CD14-positive monocyte (primary cell): ENCODE data around the gene GRM4. TPM values are rescaled to one million over a fixed set of nuclear protein-coding genes. Genes with fewer than 3 reads are reported as not detected.

Source experiments
- DNase-seq, 3 donors: peaks; one replicate each; pipeline ENCODE4 v3.0.0-alpha.2; 2011 to 2022
- H2AFZ ChIP-seq: 2 replicates; pipeline ENCODE4 v1.6.0; 2012; ENCODE audit warnings: mild to moderate bottlenecking, low read depth, low read length, inconsistent platforms; ENCODE audit not compliant: insufficient read depth, poor library complexity, severe bottlenecking
- H3K27ac ChIP-seq, 2 donors: 1 replicate in 1 of 2; 2 replicates in 1 of 2; pipeline ENCODE4 v1.5.1; 2012 to 2013; ENCODE audit warnings: low read length in 2 of 2, control low read depth in 1 of 2, inconsistent platforms in 1 of 2, low read depth in 1 of 2, mild to moderate bottlenecking in 1 of 2
- H3K27me3 ChIP-seq, 2 donors: one replicate each; pipeline versions ENCODE4 v1.6.0 to v1.6.1; 2011 to 2013; ENCODE audit warnings: low read length in 2 of 2; ENCODE audit not compliant: control insufficient read depth in 2 of 2, insufficient read depth in 2 of 2
- H3K36me3 ChIP-seq, 2 donors: replicated peaks in 1 of 2; 1 replicate in 1 of 2; 2 replicates in 1 of 2; pipeline versions ENCODE4 v1.5.1 to v1.6.1; 2012 to 2013; ENCODE audit warnings: low read length in 2 of 2, control low read depth in 1 of 2, inconsistent platforms in 1 of 2, mild to moderate bottlenecking in 1 of 2; ENCODE audit not compliant: insufficient read depth in 2 of 2, control insufficient read depth in 1 of 2
- H3K4me1 ChIP-seq, 2 donors: 1 replicate in 1 of 2; 2 replicates in 1 of 2; pipeline versions ENCODE4 v1.5.1 to v1.6.1; 2012 to 2013; ENCODE audit warnings: low read length in 2 of 2, control low read depth in 1 of 2, inconsistent platforms in 1 of 2, mild to moderate bottlenecking in 1 of 2, moderate library complexity in 1 of 2; ENCODE audit not compliant: insufficient read depth in 2 of 2, control insufficient read depth in 1 of 2
- H3K4me2 ChIP-seq: replicated peaks from 2 replicates; pipeline ENCODE3; 2012; ENCODE audit warnings: low read length, moderate library complexity, mild to moderate bottlenecking; ENCODE audit not compliant: poor library complexity, severe bottlenecking; ENCODE audit errors: extremely low read depth
- H3K4me3 ChIP-seq, 3 experiments: fragments of 200-600 bp in 1 of 3; sonication (generic) in 1 of 3; replicated peaks in 1 of 3; 1 replicate in 2 of 3; 2 replicates in 1 of 3; pipeline ENCODE4 v1.5.1; 2011 to 2013; ENCODE audit warnings: low read length in 3 of 3, mild to moderate bottlenecking in 3 of 3, control low read depth in 2 of 3, low read depth in 2 of 3, inconsistent platforms in 1 of 3, moderate library complexity in 1 of 3
- H3K79me2 ChIP-seq: 2 replicates; pipeline ENCODE4 v1.6.0; 2012; ENCODE audit warnings: mild to moderate bottlenecking, control low read depth, inconsistent platforms, low read length, moderate library complexity; ENCODE audit not compliant: insufficient read depth
- H3K9ac ChIP-seq: 2 replicates; pipeline ENCODE4 v1.6.0; 2017; ENCODE audit warnings: low read length, mild to moderate bottlenecking; ENCODE audit not compliant: insufficient read depth, poor library complexity, severe bottlenecking
- H3K9me3 ChIP-seq, 2 donors: replicated peaks in 1 of 2; 1 replicate in 1 of 2; 2 replicates in 1 of 2; pipeline versions ENCODE4 v1.5.1 to v1.6.1; 2012 to 2013; ENCODE audit warnings: low read length in 2 of 2, control low read depth in 1 of 2; ENCODE audit not compliant: control insufficient read depth in 1 of 2, insufficient read depth in 1 of 2
- H4K20me1 ChIP-seq: 2 replicates; pipeline ENCODE4 v1.6.0; 2012; ENCODE audit warnings: mild to moderate bottlenecking, low read length, control low read depth, moderate library complexity; ENCODE audit not compliant: insufficient read depth
- H3K27ac Mint-ChIP-seq, 7 donors: one replicate each; pipeline ENCODE4 v1.8.0; 2020; ENCODE audit warnings: mild to moderate bottlenecking in 7 of 7, mixed read lengths in 7 of 7, moderate library complexity in 6 of 7, inconsistent platforms in 2 of 7
- H3K27me3 Mint-ChIP-seq, 3 donors: one replicate each; pipeline ENCODE4 v1.8.0; 2021 to 2022; ENCODE audit warnings: low read depth in 3 of 3, mild to moderate bottlenecking in 3 of 3, mixed read lengths in 3 of 3, moderate library complexity in 3 of 3, inconsistent platforms in 1 of 3
- H3K36me3 Mint-ChIP-seq, 2 donors: one replicate each; pipeline ENCODE4 v1.8.0; 2020; ENCODE audit warnings: mixed read lengths in 2 of 2, inconsistent platforms in 1 of 2, mild to moderate bottlenecking in 1 of 2
- H3K4me1 Mint-ChIP-seq: one replicate; pipeline ENCODE4 v1.8.0; 2020; ENCODE audit warnings: mild to moderate bottlenecking, mixed read lengths
- H3K4me3 Mint-ChIP-seq, 2 donors: one replicate each; pipeline ENCODE4 v1.8.0; 2020; ENCODE audit warnings: mild to moderate bottlenecking in 2 of 2, mixed read lengths in 2 of 2, moderate library complexity in 1 of 2
- H3K9me3 Mint-ChIP-seq, 7 donors: one replicate each; pipeline ENCODE4 v1.8.0; 2020 to 2022; ENCODE audit warnings: mixed read lengths in 7 of 7, mild to moderate bottlenecking in 6 of 7, moderate library complexity in 6 of 7, inconsistent platforms in 2 of 7
- WGBS: methylation state at CpG from one replicate; pipeline ENCODE4 v1.1.5; 2013; ENCODE audit warnings: missing lambda C conversion rate; ENCODE audit not compliant: insufficient coverage; 5-methylcytosine and 5-hydroxymethylcytosine counted together
- intact Hi-C, 2 donors: fragments of 100-400 bp; cut with micrococcal nuclease; formaldehyde crosslinking; loops; one replicate each; pipeline versions ENCODE4 v1.15.0 to v1.15.1; 2023
- polyA minus RNA-seq: library from RNA; depleted of rRNA, polyadenylated mRNA; stranded (reverse); fragments of >200 nt; gene quantifications from 2 replicates; pipeline ENCODE4 v1.2.3, GENCODE V29; 2012
- polyA plus RNA-seq, 3 donors: library from polyadenylated mRNA; depleted of rRNA in 1 of 3; unstranded in 2 of 3; stranded (reverse) in 1 of 3; fragments of 300-500 nt in 2 of 3; fragments of >200 nt in 1 of 3; fragmentation: Illumina TruSeq in 2 of 3; gene quantifications; 1 replicate in 2 of 3; 2 replicates in 1 of 3; pipeline ENCODE4 v1.2.3, GENCODE V29; 2012 to 2021
- total RNA-seq, 12 experiments: library from RNA in 1 of 12; stranded (reverse) in 1 of 12; fragments of 120-200 nt in 1 of 12; gene quantifications; one replicate each; pipeline ENCODE4 v1.2.4 and lab custom pipeline; 2013 to 2026; ENCODE audit warnings: mixed read lengths in 6 of 12, inconsistent platforms in 1 of 12
- TF ChIP-seq, protein P1 (sequence below): fragments of 200-600 bp; IDR thresholded peaks from one replicate; pipeline ENCODE4 v1.8.0; 2022; ENCODE audit warnings: antibody characterized with exemption, mild to moderate bottlenecking

Gene GRM4
- total RNA-seq (2013): not detected
- not detected for polyA plus RNA-seq
- polyA minus RNA-seq: not detected in 2 replicates
- 0 to 4.1 (median 0.06) reads per million in 11 experiments for total RNA-seq (lab: John Stamatoyannopoulos, UW)

DNA sequence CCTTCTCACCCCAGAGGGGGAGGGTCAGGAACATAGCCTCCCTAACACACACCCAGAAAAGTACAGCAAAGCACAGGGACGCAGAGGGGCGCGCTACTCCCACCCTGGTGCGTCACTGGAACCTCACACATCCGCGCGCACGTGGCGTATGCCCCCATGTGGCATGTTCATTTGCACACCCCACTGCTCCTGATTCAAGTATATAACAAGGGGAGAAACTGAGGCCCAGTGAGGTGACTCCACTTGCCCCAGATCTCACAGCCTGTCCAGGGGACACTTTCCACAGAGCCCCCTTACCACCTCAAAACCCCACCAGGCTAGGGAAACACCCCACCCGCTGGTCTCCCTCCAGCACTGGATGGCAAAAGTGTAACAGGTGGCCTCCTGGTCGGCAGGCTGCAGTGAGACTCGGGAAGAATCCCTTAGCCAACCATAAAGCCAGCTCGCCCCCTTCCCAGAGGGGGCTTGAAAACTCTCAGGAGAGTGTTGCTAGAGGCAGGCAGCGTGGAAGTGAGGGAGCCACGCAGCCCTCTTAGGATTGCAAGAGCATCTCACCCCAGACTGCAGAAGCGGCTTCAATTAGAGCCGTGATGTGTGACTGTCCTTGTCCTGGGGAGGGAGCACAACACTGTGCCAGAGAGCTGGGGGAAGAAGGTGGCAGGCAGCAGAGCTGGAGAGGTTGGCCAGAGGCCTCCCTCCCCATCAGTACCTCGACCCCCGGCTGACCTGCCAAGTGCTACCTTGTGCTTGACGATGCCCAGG, at the start of gene GRM4:
Gene GRM4, minus strand, starts transcription at position 67 of the 762 bp plus-strand sequence. CDS start 12,591 bp downstream, outside the sequence.
- no peaks in the 10 kb centered on the region for H3K4me1 ChIP-seq
- Mint-ChIP-seq H3K27me3 (peaks cover 67 to 91% (median 74%) of the 10 kb centered on the region in 3 donors), H3K4me1 (peaks cover 2% of the 10 kb centered on the region), H3K4me3 (peak within 1 kb of the TSS in 1 of 2 donors; percentile 78), H3K27ac (no peak within 1 kb of the TSS), H3K9me3 (peaks cover 0 to 6% (median 1%) of the 10 kb centered on the region in 7 donors), H3K36me3 (peaks cover 0 to 2% of the 10 kb centered on the region in 2 donors)
- peaks cover 24 to 78% of the 10 kb centered on the region in 2 donors for H3K27me3 ChIP-seq
- H3K79me2 ChIP-seq: no peaks in the 10 kb centered on the region
- peaks cover 0 to 17% of the 10 kb centered on the region in 2 donors for H3K9me3 ChIP-seq
- no peak within 1 kb of the TSS for H3K27ac ChIP-seq
- WGBS: 45% methylated on average over 12 of the region's 20 CpGs
- H3K4me2 ChIP-seq: no peak within 1 kb of the TSS
- no peak within 1 kb of the TSS for H3K4me3 ChIP-seq
- intact Hi-C loops: no loop called here
- H3K36me3 ChIP-seq: no peaks in the 10 kb centered on the region
- DNase-seq: no peak
- TF ChIP-seq, protein P1, sequence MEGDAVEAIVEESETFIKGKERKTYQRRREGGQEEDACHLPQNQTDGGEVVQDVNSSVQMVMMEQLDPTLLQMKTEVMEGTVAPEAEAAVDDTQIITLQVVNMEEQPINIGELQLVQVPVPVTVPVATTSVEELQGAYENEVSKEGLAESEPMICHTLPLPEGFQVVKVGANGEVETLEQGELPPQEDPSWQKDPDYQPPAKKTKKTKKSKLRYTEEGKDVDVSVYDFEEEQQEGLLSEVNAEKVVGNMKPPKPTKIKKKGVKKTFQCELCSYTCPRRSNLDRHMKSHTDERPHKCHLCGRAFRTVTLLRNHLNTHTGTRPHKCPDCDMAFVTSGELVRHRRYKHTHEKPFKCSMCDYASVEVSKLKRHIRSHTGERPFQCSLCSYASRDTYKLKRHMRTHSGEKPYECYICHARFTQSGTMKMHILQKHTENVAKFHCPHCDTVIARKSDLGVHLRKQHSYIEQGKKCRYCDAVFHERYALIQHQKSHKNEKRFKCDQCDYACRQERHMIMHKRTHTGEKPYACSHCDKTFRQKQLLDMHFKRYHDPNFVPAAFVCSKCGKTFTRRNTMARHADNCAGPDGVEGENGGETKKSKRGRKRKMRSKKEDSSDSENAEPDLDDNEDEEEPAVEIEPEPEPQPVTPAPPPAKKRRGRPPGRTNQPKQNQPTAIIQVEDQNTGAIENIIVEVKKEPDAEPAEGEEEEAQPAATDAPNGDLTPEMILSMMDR: no peak
- H4K20me1 ChIP-seq: no peaks in the 10 kb centered on the region
- H2AFZ ChIP-seq: no peak within 1 kb of the TSS
- H3K9ac ChIP-seq: no peak within 1 kb of the TSS

DNA sequence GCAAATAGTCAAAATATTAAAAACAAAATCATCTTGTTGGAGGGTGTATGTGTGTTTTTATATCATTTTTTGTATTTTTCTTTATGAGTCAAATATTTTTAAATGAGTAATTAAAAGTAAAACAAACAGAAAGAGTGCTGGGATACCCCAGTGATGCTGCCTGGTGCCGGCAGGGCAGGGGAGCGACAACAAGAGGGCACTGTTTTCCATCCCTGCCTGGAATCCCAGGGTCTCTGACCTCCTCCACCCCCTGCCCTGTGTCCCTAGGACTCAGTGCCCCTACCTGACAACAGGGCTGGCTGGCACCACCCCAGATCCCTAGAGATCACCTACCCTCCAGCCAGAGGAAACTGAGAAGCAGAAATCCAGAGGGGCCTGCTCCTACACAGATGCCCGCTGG, 48.9 kb upstream of the GRM4 start:
- H3K4me1 Mint-ChIP-seq: peaks cover 18% of the 10 kb centered on the region
- H3K27ac Mint-ChIP-seq: no peak overlapping the region
- H3K9ac ChIP-seq: no peak overlapping the region
- H3K27ac ChIP-seq: no peak overlapping the region
- DNase-seq: no peak
- intact Hi-C loops: loop anchor here in 1 of 2 donors (5.0 kb wide), 2 partner anchors 53 to 218 kb away; partner anchors contain the start of gene SMIM29
- H3K4me3 ChIP-seq: no peak overlapping the region
- TF ChIP-seq, protein P1: no peak
- H3K4me3 Mint-ChIP-seq: no peak overlapping the region
- H3K9me3 Mint-ChIP-seq: peaks cover 0 to 1% (median 0%) of the 10 kb centered on the region in 7 donors
- no peaks in the 10 kb centered on the region for H3K36me3 ChIP-seq
- H2AFZ ChIP-seq: no peak overlapping the region
- 100% methylated on average over 3 of the region's 3 CpGs for WGBS
- H3K4me2 ChIP-seq: no peak overlapping the region
- H4K20me1 ChIP-seq: no peaks in the 10 kb centered on the region
- H3K36me3 Mint-ChIP-seq: no peaks in the 10 kb centered on the region
- peaks cover 19 to 22% of the 10 kb centered on the region in 2 donors for H3K4me1 ChIP-seq
- peaks cover 0 to 3% of the 10 kb centered on the region in 2 donors for H3K27me3 ChIP-seq
- no peaks in the 10 kb centered on the region for H3K9me3 ChIP-seq
- no peaks in the 10 kb centered on the region for H3K79me2 ChIP-seq
- H3K27me3 Mint-ChIP-seq: peaks cover 5 to 26% (median 13%) of the 10 kb centered on the region in 3 donors
